CD4-positive, alpha-beta T cell (primary cell): Measurements from ENCODE around the gene RTN4RL1. TPM values are rescaled to one million over a fixed set of nuclear protein-coding genes. Genes with fewer than 3 reads are reported as not detected.

Experiments
- ATAC-seq: fragments of 200-7000 bp; cut with Tn5 transposase; one replicate; pipeline ENCODE4 v1.10.0; 2022; ENCODE audit warnings: mild to moderate bottlenecking; ENCODE audit not compliant: poor library complexity
- CTCF ChIA-PET: fragments of 350-600 bp; sonication (Branson Sonifier 250); formaldehyde crosslinking; loops from one replicate; lab custom pipeline; 2021; ENCODE audit warnings: antibody characterized with exemption, inconsistent platforms; lab: Charles Lee
- POLR2A ChIA-PET: fragments of 350-600 bp; sonication (Branson Sonifier 250); formaldehyde crosslinking; loops from one replicate; lab custom pipeline; 2021; ENCODE audit warnings: antibody characterized with exemption, inconsistent platforms; lab: Charles Lee
- DNase-seq, 14 experiments: peaks; one replicate each; pipeline ENCODE4 v3.0.0-alpha.2; 2013 to 2020; ENCODE audit warnings: mixed read lengths in 2 of 14
- H3K27ac ChIP-seq, 2 donors: one replicate each; pipeline versions ENCODE4 v1.5.1 to v1.7.0; 2013; ENCODE audit warnings: low read length in 2 of 2, low read depth in 1 of 2, mild to moderate bottlenecking in 1 of 2
- H3K27me3 ChIP-seq, 2 experiments: 1 replicate in 1 of 2; 2 replicates in 1 of 2; pipeline versions ENCODE4 v1.6.1 to v1.7.0; 2013; ENCODE audit warnings: low read length in 2 of 2, control low read depth in 1 of 2, mild to moderate bottlenecking in 1 of 2, moderate library complexity in 1 of 2; ENCODE audit not compliant: insufficient read depth in 2 of 2, control insufficient read depth in 1 of 2
- H3K36me3 ChIP-seq: one replicate; pipeline ENCODE4 v1.6.1; 2013; ENCODE audit warnings: low read length, control low read depth; ENCODE audit not compliant: insufficient read depth
- H3K4me1 ChIP-seq: one replicate; pipeline ENCODE4 v1.6.1; 2013; ENCODE audit warnings: low read length, control low read depth; ENCODE audit not compliant: insufficient read depth
- H3K4me3 ChIP-seq: one replicate; pipeline ENCODE4 v1.5.1; 2013; ENCODE audit warnings: mild to moderate bottlenecking, low read length, moderate library complexity
- H3K9me3 ChIP-seq, 2 experiments: 1 replicate in 1 of 2; 2 replicates in 1 of 2; pipeline versions ENCODE4 v1.6.1 to v1.7.0; 2013; ENCODE audit warnings: low read length in 2 of 2, mild to moderate bottlenecking in 2 of 2, control low read depth in 1 of 2, moderate library complexity in 1 of 2; ENCODE audit not compliant: control insufficient read depth in 1 of 2, insufficient read depth in 1 of 2
- H3K27ac Mint-ChIP-seq: one replicate; pipeline ENCODE4 v1.8.0; 2020; ENCODE audit warnings: mixed read lengths
- H3K27me3 Mint-ChIP-seq: one replicate; pipeline ENCODE4 v1.8.0; 2021; ENCODE audit warnings: mixed read lengths
- H3K36me3 Mint-ChIP-seq: one replicate; pipeline ENCODE4 v1.8.0; 2021; ENCODE audit warnings: low read depth, mixed read lengths
- H3K4me1 Mint-ChIP-seq: one replicate; pipeline ENCODE4 v1.8.0; 2021; ENCODE audit warnings: low read depth, mixed read lengths
- H3K4me3 Mint-ChIP-seq: one replicate; pipeline ENCODE4 v1.8.0; 2020; ENCODE audit warnings: mild to moderate bottlenecking, mixed read lengths
- H3K9me3 Mint-ChIP-seq: one replicate; pipeline ENCODE4 v1.8.0; 2020; ENCODE audit warnings: mixed read lengths
- intact Hi-C, 2 experiments: fragments of 100-400 bp; cut with DNase I in 1 of 2; cut with micrococcal nuclease in 1 of 2; formaldehyde crosslinking; loops; one replicate each; pipeline versions ENCODE4 v1.15.1 to v1.9.0; 2023 to 2025; cut with DNase I, micrococcal nuclease
- total RNA-seq, 174 experiments: library from RNA in 2 of 174; stranded (reverse) in 2 of 174; gene quantifications; one replicate each; pipeline ENCODE4 v1.2.3 and lab custom pipeline; 2021 to 2026
- TF ChIP-seq, protein P1 (sequence below): fragments of 200-600 bp; IDR thresholded peaks from one replicate; pipeline ENCODE4 v1.8.0; 2022; ENCODE audit warnings: antibody characterized with exemption, mild to moderate bottlenecking

RTN4RL1 gene
- total RNA-seq, 2 experiments from 2014 or later, result 0.06 to 0.11 TPM

DNA sequence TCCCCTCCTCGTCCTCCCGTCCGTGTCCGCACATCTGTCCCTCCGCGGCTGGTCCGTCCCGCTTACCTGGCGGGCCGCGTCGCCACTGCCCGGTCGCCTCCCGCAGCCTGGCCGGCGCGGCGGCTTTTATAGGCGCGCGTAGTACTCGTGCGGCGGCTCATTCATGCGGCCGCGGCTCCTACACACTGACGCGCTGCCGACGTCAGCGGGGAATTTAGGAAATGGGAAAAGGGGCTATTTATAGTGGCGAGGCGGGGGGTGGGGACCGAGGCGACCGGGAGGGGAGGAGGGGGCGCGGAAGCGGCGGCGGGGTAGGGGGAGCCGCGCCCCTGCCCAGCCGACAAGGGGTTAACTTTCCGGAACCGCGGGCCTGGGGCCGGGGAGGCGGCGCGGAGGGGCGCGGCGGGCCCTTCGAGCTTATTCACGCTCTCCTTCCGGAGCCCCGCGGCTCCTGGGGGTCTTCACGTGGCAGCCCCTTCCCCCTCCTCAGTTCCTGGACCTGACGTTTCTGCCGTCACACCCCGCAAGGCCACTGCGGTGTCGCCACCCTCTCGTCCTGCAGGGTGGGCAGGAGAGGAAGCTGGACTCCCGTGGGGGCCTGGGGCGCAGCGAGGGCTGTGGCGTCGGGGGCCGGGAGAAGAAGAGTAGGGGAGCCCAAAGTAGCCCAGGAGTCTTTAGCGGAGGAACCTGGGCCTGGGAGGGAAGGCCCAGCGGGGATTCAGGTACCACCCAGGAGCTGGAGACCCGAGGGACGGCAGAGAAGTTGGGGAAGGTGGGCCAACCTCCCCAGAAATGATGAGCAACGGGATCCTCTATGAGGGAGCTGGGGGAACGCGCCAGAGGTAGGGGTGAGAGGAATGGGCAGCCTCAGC, 26.2 kb upstream of the RTN4RL1 start:
- no peaks in the 10 kb centered on the region for H3K36me3 Mint-ChIP-seq
- ChIA-PET CTCF (interaction anchor here (1.3 kb wide), 1 partner anchor 193 kb away, joined by 3 read pairs; no protein-coding TSS in a partner anchor), POLR2A (interaction anchor here (0.7 to 1.6 kb wide), 2 partner anchors 193 to 215 kb away, joined by 3 to 4 read pairs; no protein-coding TSS in a partner anchor)
- intact Hi-C loops, result loop anchor here (5.0 to 10.0 kb wide), 6 partner anchors 104 to 351 kb away; partner anchors contain the start of genes MNT (in 1 of the 2), SGSM2 (in 1 of the 2), SMG6 (in 1 of the 2) and SRR (in 1 of the 2)
- TF ChIP-seq, protein P1, sequence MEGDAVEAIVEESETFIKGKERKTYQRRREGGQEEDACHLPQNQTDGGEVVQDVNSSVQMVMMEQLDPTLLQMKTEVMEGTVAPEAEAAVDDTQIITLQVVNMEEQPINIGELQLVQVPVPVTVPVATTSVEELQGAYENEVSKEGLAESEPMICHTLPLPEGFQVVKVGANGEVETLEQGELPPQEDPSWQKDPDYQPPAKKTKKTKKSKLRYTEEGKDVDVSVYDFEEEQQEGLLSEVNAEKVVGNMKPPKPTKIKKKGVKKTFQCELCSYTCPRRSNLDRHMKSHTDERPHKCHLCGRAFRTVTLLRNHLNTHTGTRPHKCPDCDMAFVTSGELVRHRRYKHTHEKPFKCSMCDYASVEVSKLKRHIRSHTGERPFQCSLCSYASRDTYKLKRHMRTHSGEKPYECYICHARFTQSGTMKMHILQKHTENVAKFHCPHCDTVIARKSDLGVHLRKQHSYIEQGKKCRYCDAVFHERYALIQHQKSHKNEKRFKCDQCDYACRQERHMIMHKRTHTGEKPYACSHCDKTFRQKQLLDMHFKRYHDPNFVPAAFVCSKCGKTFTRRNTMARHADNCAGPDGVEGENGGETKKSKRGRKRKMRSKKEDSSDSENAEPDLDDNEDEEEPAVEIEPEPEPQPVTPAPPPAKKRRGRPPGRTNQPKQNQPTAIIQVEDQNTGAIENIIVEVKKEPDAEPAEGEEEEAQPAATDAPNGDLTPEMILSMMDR, result no peak
- H3K9me3 Mint-ChIP-seq, result no peaks in the 10 kb centered on the region
- H3K4me1 ChIP-seq, result peaks cover 58% of the 10 kb centered on the region
- no peak for ATAC-seq
- H3K27ac ChIP-seq, result no peak overlapping the region
- peaks cover 11% of the 10 kb centered on the region for H3K27me3 Mint-ChIP-seq
- peak overlapping the region; percentile 80 for H3K4me3 Mint-ChIP-seq
- peaks cover 3 to 11% of the 10 kb centered on the region in 2 experiments for H3K27me3 ChIP-seq
- H3K36me3 ChIP-seq, result no peaks in the 10 kb centered on the region
- H3K27ac Mint-ChIP-seq, result peak overlapping the region; percentile 19
- H3K4me1 Mint-ChIP-seq, result peaks cover 36% of the 10 kb centered on the region
- H3K4me3 ChIP-seq, result no peak overlapping the region
- peak in 2 of 14 experiments; percentile 65 to 69 for DNase-seq
- H3K9me3 ChIP-seq, result no peaks in the 10 kb centered on the region

DNA sequence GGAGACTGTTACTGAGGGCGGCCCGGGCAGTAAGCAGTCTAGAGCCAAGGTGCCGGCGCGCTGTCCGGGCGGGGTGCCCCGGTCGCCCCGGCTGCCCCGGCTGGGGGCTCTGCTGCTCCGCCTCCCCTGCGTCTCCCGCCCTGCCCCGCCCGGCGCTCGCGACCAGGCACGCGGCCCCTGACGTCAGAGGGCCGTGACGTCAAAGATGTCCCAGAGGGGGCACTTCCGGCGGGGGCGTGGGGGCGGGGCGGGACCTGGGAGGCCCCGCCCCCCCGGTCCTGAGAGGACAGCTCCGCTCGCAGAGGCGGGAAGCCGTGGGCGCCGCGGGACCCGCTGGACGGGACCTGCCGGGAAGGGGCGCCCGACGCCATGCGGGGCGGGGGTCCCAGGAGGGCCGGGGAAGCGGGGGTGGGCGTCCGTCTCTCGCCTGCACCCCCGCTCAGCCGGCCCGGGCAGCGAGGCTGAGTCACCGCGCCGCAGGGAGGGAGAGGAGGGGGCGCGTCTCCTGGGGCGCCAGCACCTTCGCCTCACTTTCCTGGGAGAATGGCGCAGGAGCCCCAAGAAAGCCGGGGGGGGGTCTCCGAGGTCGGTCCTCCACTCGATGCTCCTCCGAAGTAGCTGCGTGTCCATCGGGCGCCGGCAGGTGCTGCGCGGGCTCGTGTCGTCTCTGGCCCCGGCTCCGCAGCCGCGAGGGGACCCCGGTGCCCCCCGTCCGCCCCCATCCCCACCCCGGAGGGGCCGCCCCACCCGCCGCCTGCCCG, 25.3 kb upstream of the RTN4RL1 start:
- ATAC-seq (peak; percentile 24), DNase-seq (peak; percentile 41 to 90 (median 67))
- H3K4me3 Mint-ChIP-seq, result no peak overlapping the region
- H3K4me1 ChIP-seq, result peaks cover 54% of the 10 kb centered on the region
- H3K27me3 ChIP-seq, result peaks cover 3 to 11% of the 10 kb centered on the region in 2 experiments
- no peak overlapping the region for H3K27ac Mint-ChIP-seq
- H3K36me3 ChIP-seq, result no peaks in the 10 kb centered on the region
- intact Hi-C loops, result loop anchor here (5.0 to 10.0 kb wide), 6 partner anchors 104 to 352 kb away; partner anchors contain the start of genes MNT (in 1 of the 2), SGSM2 (in 1 of the 2), SMG6 (in 1 of the 2) and SRR (in 1 of the 2)
- no peaks in the 10 kb centered on the region for H3K9me3 ChIP-seq
- TF ChIP-seq, protein P1, result no peak
- no peaks in the 10 kb centered on the region for H3K9me3 Mint-ChIP-seq
- peak overlapping the region; percentile 34 for H3K4me3 ChIP-seq
- H3K4me1 Mint-ChIP-seq, result peaks cover 36% of the 10 kb centered on the region
- ChIA-PET CTCF (interaction anchor here (1.3 kb wide), 1 partner anchor 194 kb away, joined by 3 read pairs; no protein-coding TSS in a partner anchor), POLR2A (no interaction called here)
- peaks cover 11% of the 10 kb centered on the region for H3K27me3 Mint-ChIP-seq
- H3K36me3 Mint-ChIP-seq, result no peaks in the 10 kb centered on the region
- H3K27ac ChIP-seq, result no peak overlapping the region
